Esophagus squamous epithelium (tissue), 5 donors: ENCODE measurements around the gene USH1C. TPM values are rescaled to one million over a fixed set of nuclear protein-coding genes. Genes with fewer than 3 reads are reported as not detected.

ENCODE experiments used
- DNase-seq: peaks from one replicate; lab custom pipeline; 2025; lab: John Stamatoyannopoulos, UW
- H3K27ac ChIP-seq, 4 donors: fragments of 200-600 bp; sonication (generic); one replicate each; pipeline ENCODE4 v1.5.1; 2016 to 2019; ENCODE audit warnings: mild to moderate bottlenecking in 1 of 4
- H3K27me3 ChIP-seq, 4 donors: fragments of 200-600 bp; sonication (generic); 1 replicate in 3 of 4; 2 replicates in 1 of 4; pipeline versions ENCODE4 v1.5.1 to v1.6.0; 2017 to 2021; ENCODE audit warnings: antibody characterized with exemption in 1 of 4
- H3K36me3 ChIP-seq, 3 donors: fragments of 200-600 bp; sonication (generic); one replicate each; pipeline ENCODE4 v1.5.1; 2016 to 2019
- H3K4me1 ChIP-seq, 3 donors: fragments of 200-600 bp; sonication (generic); one replicate each; pipeline ENCODE4 v1.5.1; 2017 to 2019
- H3K4me3 ChIP-seq, 4 donors: fragments of 200-600 bp; sonication (generic); 1 replicate in 3 of 4; 2 replicates in 1 of 4; pipeline ENCODE4 v1.5.1; 2016 to 2019; ENCODE audit warnings: mild to moderate bottlenecking in 2 of 4, moderate library complexity in 1 of 4
- H3K9me3 ChIP-seq, 3 donors: fragments of 200-600 bp; sonication (generic); one replicate each; pipeline ENCODE4 v1.5.1; 2016 to 2019
- CTCF ChIP-seq, 6 experiments: fragments of 450-650 bp in 4 of 6; fragments of 200-600 bp in 2 of 6; sonication (generic) in 2 of 6; IDR thresholded peaks; one replicate each; pipeline ENCODE4 v1.5.1; 2016 to 2019; ENCODE audit warnings: antibody characterized with exemption in 6 of 6, mild to moderate bottlenecking in 4 of 6, moderate library complexity in 4 of 6
- POLR2A ChIP-seq, 4 donors: fragments of 450-650 bp; IDR thresholded peaks; one replicate each; pipeline ENCODE4 v1.6.1; 2017; ENCODE audit warnings: antibody characterized with exemption in 4 of 4, mild to moderate bottlenecking in 4 of 4, moderate library complexity in 3 of 4
- WGBS, 2 donors: methylation state at CpG; one replicate each; pipeline ENCODE4 v1.1.5; 2018; 5-methylcytosine and 5-hydroxymethylcytosine counted together
- intact Hi-C: fragments of 100-400 bp; cut with DNase I; formaldehyde crosslinking; loops from one replicate; pipeline ENCODE4 v1.15.0; 2022
- total RNA-seq, 4 donors: library from RNA; depleted of rRNA; stranded (reverse); fragments of >200 nt; gene quantifications; one replicate each; pipeline ENCODE4 v1.1.0, GENCODE V29; 2016
- donor health status: DM: yes; HTN: yes; CAD: no.

The USH1C gene
- total RNA-seq, 4 donors from 2014 or later = not detected

DNA sequence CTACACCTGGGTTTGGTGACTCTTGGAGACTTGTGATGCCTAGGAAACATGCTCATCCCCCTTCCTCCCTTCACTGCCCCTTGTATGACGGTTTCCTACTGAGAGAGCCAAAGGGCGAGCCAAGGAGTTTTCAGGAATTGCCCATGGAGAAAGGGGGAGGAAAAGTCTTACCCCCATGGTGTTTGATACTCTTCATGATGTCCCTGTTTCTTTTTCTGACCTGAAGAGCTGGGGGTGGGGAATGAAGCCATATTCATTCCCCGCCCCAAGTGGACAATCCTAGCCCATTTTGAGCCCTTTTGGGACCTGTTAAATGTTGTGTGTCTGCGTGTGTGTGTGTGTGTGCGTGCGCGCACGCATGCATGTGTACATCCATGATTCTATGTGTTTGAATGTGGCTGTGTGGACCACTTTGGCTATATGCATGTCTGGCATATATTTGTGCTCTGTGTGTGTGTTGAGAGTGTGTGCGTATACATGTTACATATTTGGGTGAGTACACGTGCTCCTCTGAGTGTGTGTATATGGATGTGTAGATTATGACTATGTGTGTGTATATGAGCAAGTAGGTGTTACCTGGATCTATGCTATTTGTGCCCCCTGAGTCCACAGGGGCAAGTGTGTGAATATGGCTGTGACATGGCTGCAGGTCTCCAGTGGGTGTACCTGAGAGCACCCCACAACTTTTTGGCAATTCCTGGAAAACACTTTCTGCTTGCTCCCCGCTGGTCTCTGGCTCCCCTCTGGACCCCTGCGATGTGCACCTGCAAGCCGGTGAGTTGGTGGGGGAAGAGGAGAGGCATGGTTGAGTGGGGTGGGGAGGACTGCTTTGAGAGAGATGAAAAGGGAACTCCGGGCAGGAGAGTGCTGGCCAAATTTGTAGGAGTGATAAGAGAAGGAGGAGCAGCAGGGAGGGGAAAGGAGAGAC, 27.5 kb upstream of the USH1C start:
- intact Hi-C loops = no loop called here
- H3K4me1 ChIP-seq = no peaks in the 10 kb centered on the region
- H3K9me3 ChIP-seq = no peaks in the 10 kb centered on the region
- WGBS, 2 donors = 84 to 87% methylated on average over 7 to 14 of the region's 14 CpGs
- no peak overlapping the region for H3K27ac ChIP-seq
- H3K36me3 ChIP-seq = no peaks in the 10 kb centered on the region
- no peak for DNase-seq
- H3K27me3 ChIP-seq = peaks cover 0 to 23% (median 0%) of the 10 kb centered on the region in 4 donors
- no peak overlapping the region for H3K4me3 ChIP-seq
- no peak for TF ChIP-seq POLR2A (IDR thresholded peaks at IDR 0.05)

GRCh38 chr11:17570034-17570433, 25.8 kb upstream of the USH1C start:
- Histone ChIP-seq H3K4me1 (no peaks in the 10 kb centered on the region), H3K4me3 (no peak overlapping the region), H3K27ac (no peak overlapping the region), H3K27me3 (peaks cover 0 to 23% (median 0%) of the 10 kb centered on the region in 4 donors), H3K36me3 (no peaks in the 10 kb centered on the region), H3K9me3 (no peaks in the 10 kb centered on the region)
- DNase-seq = no peak
- TF ChIP-seq CTCF (IDR thresholded peaks at IDR 0.05) (no peak), POLR2A (IDR thresholded peaks at IDR 0.05) (no peak)
- WGBS, 2 donors = 80% methylated on average over 6 to 11 of the region's 23 CpGs
- intact Hi-C loops = no loop called here

DNA sequence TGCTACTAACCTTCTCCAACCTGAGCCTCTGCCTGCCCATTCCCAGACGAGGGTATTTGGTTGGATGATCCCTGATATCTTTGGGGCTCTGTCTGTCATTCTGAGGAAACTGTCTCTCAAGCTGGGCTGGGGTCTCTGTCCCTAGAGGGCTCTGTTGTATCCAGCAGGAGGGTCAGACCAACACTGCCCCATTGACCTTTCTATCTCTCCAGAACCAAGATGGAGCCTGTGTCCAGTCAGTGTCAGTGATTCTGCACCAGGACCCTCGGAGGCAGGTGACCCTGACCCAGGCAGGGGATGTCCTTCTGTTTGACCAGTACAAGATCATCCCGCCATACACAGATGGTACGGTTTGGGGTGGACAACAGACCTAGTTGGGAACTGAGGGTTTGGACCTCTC, 24.7 kb upstream of the USH1C start:
- intact Hi-C loops = no loop called here
- 55 to 84% methylated on average over 1 to 4 of the region's 4 CpGs for WGBS, 2 donors
- Histone ChIP-seq H3K4me1 (no peaks in the 10 kb centered on the region), H3K27me3 (peaks cover 0 to 23% (median 0%) of the 10 kb centered on the region in 4 donors), H3K27ac (no peak overlapping the region), H3K9me3 (no peaks in the 10 kb centered on the region), H3K36me3 (no peaks in the 10 kb centered on the region), H3K4me3 (no peak overlapping the region)
- TF ChIP-seq CTCF (IDR thresholded peaks at IDR 0.05) (no peak), POLR2A (IDR thresholded peaks at IDR 0.05) (no peak)
- DNase-seq = no peak

DNA sequence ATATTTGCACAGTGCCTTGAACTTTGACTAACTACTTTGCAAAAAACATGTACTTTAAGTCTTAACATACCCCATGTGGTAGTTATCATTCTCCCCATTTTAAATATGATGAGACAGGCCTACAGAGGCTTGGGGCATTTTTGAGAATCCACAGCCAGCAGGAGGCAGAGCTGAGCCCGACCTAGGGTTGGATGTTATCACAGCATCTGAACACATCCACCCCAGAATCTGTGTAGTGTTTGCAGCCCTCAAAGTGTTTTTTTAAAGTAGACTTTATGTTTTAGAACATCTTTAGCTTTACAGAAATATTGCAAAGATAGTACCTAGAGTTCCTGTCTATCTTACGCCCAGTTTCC, 20.4 kb upstream of the USH1C start:
- Histone ChIP-seq H3K4me1 (no peaks in the 10 kb centered on the region), H3K4me3 (no peak overlapping the region), H3K9me3 (no peaks in the 10 kb centered on the region), H3K27me3 (peaks cover 0 to 5% (median 0%) of the 10 kb centered on the region in 4 donors), H3K36me3 (no peaks in the 10 kb centered on the region), H3K27ac (no peak overlapping the region)
- intact Hi-C loops = no loop called here
- TF ChIP-seq POLR2A (IDR thresholded peaks at IDR 0.05) (no peak), CTCF (IDR thresholded peaks at IDR 0.05) (no peak)
- no peak for DNase-seq
- 44 to 60% methylated on average over 2 of the region's 2 CpGs for WGBS, 2 donors

DNA sequence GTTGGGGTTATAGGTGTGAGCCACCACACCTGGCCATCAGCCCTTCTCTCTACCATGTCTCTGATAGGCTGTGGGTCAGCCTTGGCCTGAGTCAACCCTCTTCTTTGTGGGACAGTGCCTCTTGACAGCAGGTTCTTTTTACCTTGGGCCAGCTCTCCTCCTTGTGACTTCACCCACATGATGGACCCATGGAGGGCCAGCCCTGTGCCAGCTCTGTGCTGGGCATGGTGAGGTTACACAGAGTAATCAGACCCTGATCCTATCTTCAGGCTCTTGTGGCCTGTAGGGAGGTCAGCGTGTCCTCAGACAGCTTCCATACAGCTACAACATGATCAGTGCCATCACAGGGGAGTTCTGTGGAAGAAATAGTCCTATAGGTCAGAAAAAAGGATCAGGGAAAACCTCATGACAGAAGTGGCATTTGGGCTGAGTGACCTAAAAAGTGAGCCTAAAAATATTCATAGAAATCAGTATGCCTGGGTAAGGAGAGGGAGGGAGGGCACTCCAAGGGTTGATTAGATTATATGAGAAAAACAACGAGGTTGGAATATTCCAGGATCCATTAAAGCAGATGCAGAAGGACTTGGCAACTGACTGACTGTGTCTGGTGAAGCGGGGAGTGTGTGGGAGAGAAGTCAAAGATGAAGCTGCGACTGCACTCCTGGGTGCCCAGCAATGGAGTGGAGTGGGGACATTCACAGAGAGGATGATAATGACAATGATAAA, 19.9 kb upstream of the USH1C start:
- H3K27me3 ChIP-seq = peaks cover 0 to 8% (median 0%) of the 10 kb centered on the region in 4 donors
- no peak overlapping the region for H3K4me3 ChIP-seq
- DNase-seq = no peak
- intact Hi-C loops = no loop called here
- no peaks in the 10 kb centered on the region for H3K36me3 ChIP-seq
- H3K27ac ChIP-seq = no peak overlapping the region
- 64 to 81% methylated on average over 3 of the region's 4 CpGs for WGBS, 2 donors
- no peak for TF ChIP-seq CTCF (IDR thresholded peaks at IDR 0.05)
- TF ChIP-seq POLR2A (IDR thresholded peaks at IDR 0.05) = no peak
- no peaks in the 10 kb centered on the region for H3K9me3 ChIP-seq
- no peaks in the 10 kb centered on the region for H3K4me1 ChIP-seq
